Neutrophil (primary cell): ENCODE measurements around the gene EVC.

Experiments
- H3K27ac ChIP-seq: fragments of 200-600 bp; sonication (generic); 2 replicates; pipeline ENCODE4 v1.5.1; 2016; ENCODE audit warnings: mild to moderate bottlenecking, moderate library complexity
- H3K27me3 ChIP-seq: fragments of 200-600 bp; sonication (generic); 2 replicates; pipeline ENCODE4 v1.6.0; 2016; ENCODE audit warnings: mild to moderate bottlenecking
- H3K36me3 ChIP-seq: fragments of 200-600 bp; sonication (generic); 2 replicates; pipeline ENCODE4 v1.5.1; 2017
- H3K4me1 ChIP-seq, 2 experiments: fragments of 200-600 bp in 1 of 2; sonication (generic) in 1 of 2; 1 replicate in 1 of 2; 2 replicates in 1 of 2; pipeline versions ENCODE4 v1.5.1 to v1.6.1; 2013 to 2016; ENCODE audit warnings: low read depth in 1 of 2, low read length in 1 of 2, mild to moderate bottlenecking in 1 of 2, moderate library complexity in 1 of 2; ENCODE audit not compliant: control insufficient read depth in 1 of 2, insufficient read depth in 1 of 2
- H3K4me3 ChIP-seq, 2 experiments: fragments of 200-600 bp in 1 of 2; sonication (generic) in 1 of 2; 1 replicate in 1 of 2; 2 replicates in 1 of 2; pipeline ENCODE4 v1.5.1; 2013 to 2016; ENCODE audit warnings: low read depth in 1 of 2, low read length in 1 of 2, mild to moderate bottlenecking in 1 of 2, moderate library complexity in 1 of 2
- H3K9me3 ChIP-seq: fragments of 200-600 bp; sonication (generic); 2 replicates; pipeline ENCODE4 v1.5.1; 2016
- CTCF ChIP-seq: fragments of 200-600 bp; sonication (generic); IDR thresholded peaks from 2 replicates; pipeline ENCODE4 v1.5.1; 2016; ENCODE audit warnings: antibody characterized with exemption

EVC gene

GRCh38 chr4:5812506-5813229 lies 101.7 kb downstream of the EVC start:
- Histone ChIP-seq H3K4me3 (no peak overlapping the region), H3K9me3 (no peaks in the 10 kb centered on the region), H3K27ac (no peak overlapping the region), H3K4me1 (no peaks in the 10 kb centered on the region), H3K27me3 (no peaks in the 10 kb centered on the region), H3K36me3 (no peaks in the 10 kb centered on the region)
- TF ChIP-seq CTCF = no peak

GRCh38 chr4:5813882-5814255 lies 102.9 kb downstream of the EVC start:
- no peak for TF ChIP-seq CTCF
- no peaks in the 10 kb centered on the region for H3K36me3 ChIP-seq

GRCh38 chr4:5814421-5814820 lies 103.4 kb downstream of the EVC start:
- TF ChIP-seq CTCF = no peak
- H3K27ac ChIP-seq = no peak overlapping the region
- H3K4me1 ChIP-seq = no peaks in the 10 kb centered on the region
- H3K27me3 ChIP-seq = no peaks in the 10 kb centered on the region
- H3K9me3 ChIP-seq = no peaks in the 10 kb centered on the region
- no peaks in the 10 kb centered on the region for H3K36me3 ChIP-seq
- H3K4me3 ChIP-seq = no peak overlapping the region

More at GRCh38 chr4:5813882-5814255, 102.9 kb downstream of the EVC start:
- Histone ChIP-seq H3K27ac (no peak overlapping the region), H3K4me1 (no peaks in the 10 kb centered on the region), H3K27me3 (no peaks in the 10 kb centered on the region), H3K9me3 (no peaks in the 10 kb centered on the region), H3K4me3 (no peak overlapping the region)

- H3K9me3 ChIP-seq = no peaks in the 10 kb centered on the region
- H3K27ac ChIP-seq = no peak overlapping the region
- no peak overlapping the region for H3K4me3 ChIP-seq
- no peaks in the 10 kb centered on the region for H3K27me3 ChIP-seq
- no peaks in the 10 kb centered on the region for H3K36me3 ChIP-seq
- no peak for TF ChIP-seq CTCF
- H3K4me1 ChIP-seq = no peaks in the 10 kb centered on the region
Observed at GRCh38 chr4:5815641-5816040, 104.6 kb downstream of the EVC start.

- Histone ChIP-seq H3K9me3 (no peaks in the 10 kb centered on the region), H3K4me1 (no peaks in the 10 kb centered on the region), H3K27me3 (no peaks in the 10 kb centered on the region)
Observed at GRCh38 chr4:5816101-5816500, 105.1 kb downstream of the EVC start.

More at GRCh38 chr4:5816101-5816500, 105.1 kb downstream of the EVC start:
- Histone ChIP-seq H3K4me3 (no peak overlapping the region), H3K27ac (no peak overlapping the region), H3K36me3 (no peaks in the 10 kb centered on the region)
- no peak for TF ChIP-seq CTCF
